Activated B cell treated with CpG ODN at 0.5 μM for 24 hours (primary cell): ENCODE results near the gene NSFL1C. TPM values are rescaled to one million over a fixed set of nuclear protein-coding genes. Genes with fewer than 3 reads are reported as not detected.

Experiments used
- ATAC-seq: fragments of 200-7000 bp; cut with Tn5 transposase; one replicate; pipeline ENCODE4 v1.10.0; 2021; ENCODE audit warnings: low read depth, mild to moderate bottlenecking, moderate library complexity
- CTCF ChIA-PET: fragments of 350-600 bp; sonication (Branson Sonifier 250); formaldehyde crosslinking; loops from one replicate; lab custom pipeline; 2021; ENCODE audit warnings: antibody characterized with exemption; lab: Charles Lee
- POLR2A ChIA-PET: fragments of 350-600 bp; sonication (Branson Sonifier 250); formaldehyde crosslinking; loops from one replicate; lab custom pipeline; 2021; ENCODE audit warnings: antibody characterized with exemption; lab: Charles Lee
- DNase-seq: peaks from one replicate; pipeline ENCODE4 v3.0.0; 2022
- H3K27ac Mint-ChIP-seq: one replicate; pipeline ENCODE4 v1.8.0; 2020; ENCODE audit warnings: mixed read lengths
- H3K27me3 Mint-ChIP-seq: one replicate; pipeline ENCODE4 v1.8.0; 2021; ENCODE audit warnings: mixed read lengths
- H3K36me3 Mint-ChIP-seq: one replicate; pipeline ENCODE4 v1.8.0; 2021; ENCODE audit warnings: low read depth, mixed read lengths
- H3K4me1 Mint-ChIP-seq: one replicate; pipeline ENCODE4 v1.8.0; 2021; ENCODE audit warnings: mixed read lengths
- H3K4me3 Mint-ChIP-seq: one replicate; pipeline ENCODE4 v1.8.0; 2020; ENCODE audit warnings: mild to moderate bottlenecking, mixed read lengths
- H3K9me3 Mint-ChIP-seq: one replicate; pipeline ENCODE4 v1.8.0; 2020; ENCODE audit warnings: mixed read lengths
- intact Hi-C: fragments of 100-400 bp; cut with micrococcal nuclease; formaldehyde crosslinking; loops from one replicate; pipeline ENCODE4 v1.15.1; 2024
- total RNA-seq: library from RNA; stranded (reverse); gene quantifications from 2 replicates; pipeline ENCODE4 v1.2.3, GENCODE V29; 2022
- TF ChIP-seq, protein P1 (sequence below): fragments of 200-600 bp; IDR thresholded peaks from one replicate; pipeline ENCODE4 v1.8.0; 2022; ENCODE audit warnings: antibody characterized with exemption, mild to moderate bottlenecking

The NSFL1C gene
- total RNA-seq, 1 donor from 2014 or later, result 81.7 TPM

DNA sequence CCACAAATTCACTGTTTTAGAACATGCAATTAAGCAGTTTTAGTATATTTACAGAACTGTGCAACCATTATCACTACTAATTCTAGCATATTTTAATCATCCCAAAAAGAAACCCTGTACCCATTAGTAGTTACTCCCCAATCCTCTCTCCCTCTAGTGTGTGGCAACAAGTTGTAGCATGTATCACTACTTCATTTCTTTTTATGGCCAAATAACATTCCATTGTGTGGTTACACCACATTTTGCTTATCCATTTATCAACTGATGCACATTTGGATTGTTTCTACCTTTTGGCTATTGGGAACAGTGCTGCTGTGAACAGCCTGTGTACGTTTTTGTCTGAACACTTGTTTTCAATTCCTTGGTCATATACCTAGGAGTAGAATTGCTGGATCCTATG lies 42.3 kb downstream of the NSFL1C start:
- H3K27ac Mint-ChIP-seq, result no peak overlapping the region
- no peak overlapping the region for H3K4me3 Mint-ChIP-seq
- H3K36me3 Mint-ChIP-seq, result peaks cover 4% of the 10 kb centered on the region
- no peak for ATAC-seq
- H3K4me1 Mint-ChIP-seq, result no peaks in the 10 kb centered on the region
- H3K27me3 Mint-ChIP-seq, result no peaks in the 10 kb centered on the region
- DNase-seq, result no peak
- H3K9me3 Mint-ChIP-seq, result peaks cover 10% of the 10 kb centered on the region
- CTCF ChIA-PET, result no interaction called here
- POLR2A ChIA-PET, result no interaction called here
- intact Hi-C loops, result no loop called here
- TF ChIP-seq, protein P1, sequence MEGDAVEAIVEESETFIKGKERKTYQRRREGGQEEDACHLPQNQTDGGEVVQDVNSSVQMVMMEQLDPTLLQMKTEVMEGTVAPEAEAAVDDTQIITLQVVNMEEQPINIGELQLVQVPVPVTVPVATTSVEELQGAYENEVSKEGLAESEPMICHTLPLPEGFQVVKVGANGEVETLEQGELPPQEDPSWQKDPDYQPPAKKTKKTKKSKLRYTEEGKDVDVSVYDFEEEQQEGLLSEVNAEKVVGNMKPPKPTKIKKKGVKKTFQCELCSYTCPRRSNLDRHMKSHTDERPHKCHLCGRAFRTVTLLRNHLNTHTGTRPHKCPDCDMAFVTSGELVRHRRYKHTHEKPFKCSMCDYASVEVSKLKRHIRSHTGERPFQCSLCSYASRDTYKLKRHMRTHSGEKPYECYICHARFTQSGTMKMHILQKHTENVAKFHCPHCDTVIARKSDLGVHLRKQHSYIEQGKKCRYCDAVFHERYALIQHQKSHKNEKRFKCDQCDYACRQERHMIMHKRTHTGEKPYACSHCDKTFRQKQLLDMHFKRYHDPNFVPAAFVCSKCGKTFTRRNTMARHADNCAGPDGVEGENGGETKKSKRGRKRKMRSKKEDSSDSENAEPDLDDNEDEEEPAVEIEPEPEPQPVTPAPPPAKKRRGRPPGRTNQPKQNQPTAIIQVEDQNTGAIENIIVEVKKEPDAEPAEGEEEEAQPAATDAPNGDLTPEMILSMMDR, result no peak

DNA sequence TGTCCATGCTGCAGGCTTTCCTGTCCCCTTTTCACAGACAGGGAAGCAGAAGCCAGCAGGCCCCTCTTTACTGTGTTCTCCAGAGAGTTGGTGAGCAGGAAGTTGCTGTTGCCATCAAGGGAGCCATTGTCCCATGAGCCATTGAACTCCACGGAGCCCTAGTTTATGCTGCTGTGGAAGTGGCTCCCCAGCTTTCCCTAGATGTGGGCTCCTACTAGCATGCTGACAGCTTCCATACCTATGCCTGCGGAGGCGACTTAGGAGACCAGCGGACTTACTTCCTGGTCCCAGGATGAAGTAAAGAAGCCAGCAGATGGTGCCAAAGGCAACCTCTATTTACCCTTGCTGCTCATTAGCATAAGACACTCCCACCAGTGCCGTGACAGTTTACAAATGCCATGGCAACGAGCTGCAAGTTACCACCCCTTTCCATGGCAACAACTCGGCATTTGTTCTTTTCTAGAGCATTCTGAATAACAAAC lies 43.0 kb downstream of the NSFL1C start:
- Mint-ChIP-seq H3K4me1 (no peaks in the 10 kb centered on the region), H3K4me3 (no peak overlapping the region), H3K36me3 (peaks cover 6% of the 10 kb centered on the region), H3K9me3 (peaks cover 14% of the 10 kb centered on the region), H3K27me3 (no peaks in the 10 kb centered on the region), H3K27ac (no peak overlapping the region)
- TF ChIP-seq, protein P1, result no peak
- ATAC-seq (no peak), DNase-seq (no peak)
- intact Hi-C loops, result no loop called here
- POLR2A ChIA-PET, result no interaction called here
- CTCF ChIA-PET, result no interaction called here

DNA sequence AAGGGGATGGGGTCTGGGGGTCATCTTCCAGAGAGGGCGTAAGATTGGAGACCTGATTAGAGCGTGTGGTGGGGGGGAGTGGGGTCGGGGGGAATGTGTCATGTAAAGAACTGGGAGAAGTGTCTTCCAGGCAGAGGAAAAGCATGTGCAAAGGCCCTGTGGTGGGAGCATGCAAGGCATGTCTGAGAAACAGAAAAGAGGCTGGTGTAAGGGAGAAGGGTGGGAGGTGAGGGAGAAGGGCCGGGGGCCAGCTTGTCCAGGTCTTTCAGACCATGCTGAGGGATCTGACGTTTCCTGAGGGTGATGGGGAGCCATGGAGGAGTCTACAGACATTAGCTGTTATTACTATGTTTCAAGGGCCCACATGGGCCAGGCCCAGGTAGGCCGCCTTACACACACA lies 43.4 kb downstream of the NSFL1C start:
- intact Hi-C loops, result no loop called here
- CTCF ChIA-PET, result no interaction called here
- no peak overlapping the region for H3K4me3 Mint-ChIP-seq
- H3K4me1 Mint-ChIP-seq, result no peaks in the 10 kb centered on the region
- DNase-seq (no peak), ATAC-seq (no peak)
- POLR2A ChIA-PET, result no interaction called here
- H3K27ac Mint-ChIP-seq, result no peak overlapping the region
- H3K36me3 Mint-ChIP-seq, result peaks cover 6% of the 10 kb centered on the region
- TF ChIP-seq, protein P1, result no peak
- H3K27me3 Mint-ChIP-seq, result peaks cover 1% of the 10 kb centered on the region
- H3K9me3 Mint-ChIP-seq, result peaks cover 15% of the 10 kb centered on the region

DNA sequence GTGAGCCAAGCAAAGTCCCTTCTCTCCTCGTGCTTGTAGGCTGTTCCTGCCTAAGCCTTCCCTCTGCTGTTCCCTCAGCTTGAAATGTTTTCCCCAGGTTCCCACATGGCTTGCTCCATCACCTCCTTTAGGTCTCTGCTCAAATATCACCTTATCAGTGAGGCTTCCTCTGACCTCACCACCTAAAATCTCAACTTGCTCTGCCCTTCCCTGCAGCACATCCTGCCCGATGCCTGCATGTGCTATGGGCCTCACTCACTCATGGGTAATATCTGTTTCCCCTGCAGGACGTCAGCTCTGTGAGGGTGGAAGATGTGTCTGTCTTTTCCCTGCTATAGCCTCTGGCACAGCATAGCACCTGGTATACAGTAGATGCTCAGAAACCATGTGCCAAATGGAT lies 43.9 kb downstream of the NSFL1C start:
- ChIA-PET POLR2A (no interaction called here), CTCF (no interaction called here)
- peaks cover 2% of the 10 kb centered on the region for H3K27me3 Mint-ChIP-seq
- no peak overlapping the region for H3K27ac Mint-ChIP-seq
- H3K9me3 Mint-ChIP-seq, result peaks cover 15% of the 10 kb centered on the region
- no peak for ATAC-seq
- intact Hi-C loops, result no loop called here
- DNase-seq, result no peak
- no peak overlapping the region for H3K4me3 Mint-ChIP-seq
- TF ChIP-seq, protein P1, result no peak
- no peaks in the 10 kb centered on the region for H3K4me1 Mint-ChIP-seq
- peaks cover 6% of the 10 kb centered on the region for H3K36me3 Mint-ChIP-seq

DNA sequence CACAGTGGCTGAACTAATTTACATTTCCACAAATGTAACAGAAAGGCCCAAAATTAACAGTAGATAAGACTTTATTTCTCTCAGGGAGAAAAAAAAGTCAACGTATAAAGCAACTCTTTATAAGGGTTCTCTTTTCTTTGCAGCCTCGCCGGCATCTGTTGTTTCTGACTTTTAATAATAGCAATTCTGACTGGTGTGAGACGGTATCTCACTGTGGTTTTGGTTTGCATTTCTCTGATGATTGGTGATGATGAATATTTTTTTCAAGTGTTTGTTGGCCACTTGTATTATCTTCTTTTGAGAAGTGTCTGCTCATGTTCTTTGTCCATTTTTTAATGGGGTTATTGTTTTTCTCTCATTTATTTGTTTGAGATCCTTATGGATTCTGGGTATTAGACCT lies 46.6 kb downstream of the NSFL1C start:
- ChIA-PET POLR2A (no interaction called here), CTCF (no interaction called here)
- ATAC-seq (no peak), DNase-seq (no peak)
- no peaks in the 10 kb centered on the region for H3K4me1 Mint-ChIP-seq
- intact Hi-C loops, result no loop called here
- peaks cover 3% of the 10 kb centered on the region for H3K27me3 Mint-ChIP-seq
- TF ChIP-seq, protein P1, result no peak
- H3K36me3 Mint-ChIP-seq, result peaks cover 6% of the 10 kb centered on the region
- H3K9me3 Mint-ChIP-seq, result peaks cover 15% of the 10 kb centered on the region
- H3K27ac Mint-ChIP-seq, result no peak overlapping the region
- H3K4me3 Mint-ChIP-seq, result no peak overlapping the region
